ENCODE measurements around the gene PPP1R12A.
"Not testable (repeated sequence)": the region's sequence is repeated elsewhere in the genome, so short reads cannot be mapped to it uniquely, and the experiment has no call there.

Gene PPP1R12A

DNA sequence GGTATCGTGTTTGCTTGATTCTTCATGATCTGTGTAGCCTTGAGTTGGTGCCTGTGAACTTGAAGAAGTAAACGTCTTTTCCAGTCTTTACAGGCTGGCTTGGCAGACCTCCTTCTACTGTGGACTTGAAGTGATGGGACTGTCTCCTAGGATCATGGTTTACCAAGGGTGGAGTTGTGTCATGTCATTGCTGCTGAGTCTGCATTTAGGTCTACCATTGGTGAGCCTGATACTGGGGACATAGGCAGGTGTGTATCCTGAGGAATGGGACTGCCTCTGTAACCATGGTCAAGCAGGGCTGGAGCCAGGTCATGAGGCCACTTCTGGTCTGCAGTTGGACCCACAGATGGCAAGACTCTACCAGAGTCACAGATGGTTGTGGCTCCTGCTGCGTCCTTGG lies 20.7 kb upstream of the PPP1R12A start:
- Histone ChIP-seq H3K36me3 (ENCODE audit: insufficient read depth, low read length) (no peaks in the 10 kb centered on the region), H3K4me1 (ENCODE audit: insufficient read depth, low read length) (no peaks in the 10 kb centered on the region), H3K4me3 (ENCODE audit: low read length) (no peak overlapping the region), H3K27me3 (ENCODE audit: insufficient read depth, low read length) (no peaks in the 10 kb centered on the region), H3K9me3 (ENCODE audit: low read length) (peaks cover 2% of the 10 kb centered on the region), H2AFZ (ENCODE audit: low read depth, low read length) (no peak overlapping the region)

DNA sequence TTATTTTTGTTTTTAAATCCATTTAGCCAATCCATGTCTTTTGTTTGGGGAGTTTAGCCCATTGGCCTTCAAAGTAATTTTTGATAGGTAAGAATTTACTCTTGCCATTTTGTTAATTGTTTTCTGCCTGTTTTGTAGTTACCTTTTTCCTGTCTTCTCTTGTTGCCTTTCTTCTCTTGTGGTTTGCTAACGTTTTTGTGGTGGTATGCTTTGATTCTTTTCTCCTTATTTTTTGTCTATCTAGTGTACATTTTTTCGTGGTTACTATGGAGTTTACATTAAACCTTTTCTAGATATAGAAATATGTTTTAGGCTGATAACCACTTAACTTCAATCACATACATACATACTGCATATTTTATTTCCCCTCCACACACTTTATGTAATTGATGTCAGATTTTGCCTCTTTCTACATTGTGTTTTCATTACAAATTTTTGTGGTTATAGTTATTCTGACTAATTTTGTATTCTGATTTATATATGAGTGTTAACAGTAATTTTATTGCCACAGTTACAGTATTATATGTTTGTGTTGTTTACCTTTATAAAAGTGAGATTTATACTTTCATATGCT lies 19.2 kb upstream of the PPP1R12A start:
- Histone ChIP-seq H3K36me3 (ENCODE audit: insufficient read depth, low read length) (no peaks in the 10 kb centered on the region), H2AFZ (ENCODE audit: low read depth, low read length) (no peak overlapping the region), H3K4me1 (ENCODE audit: insufficient read depth, low read length) (no peaks in the 10 kb centered on the region), H3K4me3 (ENCODE audit: low read length) (no peak overlapping the region), H3K9me3 (ENCODE audit: low read length) (peaks cover 2% of the 10 kb centered on the region), H3K27me3 (ENCODE audit: insufficient read depth, low read length) (no peaks in the 10 kb centered on the region)

GRCh38 chr12:79949098-79949497 lies 14.2 kb upstream of the PPP1R12A start:
- no peak overlapping the region for H3K4me3 ChIP-seq (ENCODE audit: low read length)
- H3K27me3 ChIP-seq (ENCODE audit: insufficient read depth, low read length), result no peaks in the 10 kb centered on the region
- no peak overlapping the region for H2AFZ ChIP-seq (ENCODE audit: low read depth, low read length)
- no peaks in the 10 kb centered on the region for H3K36me3 ChIP-seq (ENCODE audit: insufficient read depth, low read length)
- H3K4me1 ChIP-seq (ENCODE audit: insufficient read depth, low read length), result no peaks in the 10 kb centered on the region
- no peaks in the 10 kb centered on the region for H3K9me3 ChIP-seq (ENCODE audit: low read length)

DNA sequence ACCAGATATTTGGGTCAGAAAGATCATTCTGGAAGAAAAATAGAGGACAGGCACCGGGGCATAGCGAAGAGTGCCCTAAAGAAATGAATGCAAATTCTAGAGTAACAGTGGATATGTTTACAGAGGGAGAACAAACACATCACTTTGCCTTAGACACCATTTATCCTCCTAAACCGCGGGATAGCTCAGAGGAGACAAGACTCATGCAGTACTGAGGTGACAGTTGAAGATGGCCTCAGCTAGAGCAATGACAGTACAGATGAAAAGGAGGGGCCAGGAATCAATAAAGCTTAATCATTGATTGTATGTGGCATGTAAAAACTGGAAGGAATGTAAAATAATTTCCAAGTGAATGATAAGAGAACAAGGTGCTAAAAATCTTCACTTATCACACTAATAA lies 10.5 kb upstream of the PPP1R12A start:
- Histone ChIP-seq H3K4me3 (ENCODE audit: low read length) (no peak overlapping the region), H2AFZ (ENCODE audit: low read depth, low read length) (no peak overlapping the region), H3K4me1 (ENCODE audit: insufficient read depth, low read length) (no peaks in the 10 kb centered on the region)

DNA sequence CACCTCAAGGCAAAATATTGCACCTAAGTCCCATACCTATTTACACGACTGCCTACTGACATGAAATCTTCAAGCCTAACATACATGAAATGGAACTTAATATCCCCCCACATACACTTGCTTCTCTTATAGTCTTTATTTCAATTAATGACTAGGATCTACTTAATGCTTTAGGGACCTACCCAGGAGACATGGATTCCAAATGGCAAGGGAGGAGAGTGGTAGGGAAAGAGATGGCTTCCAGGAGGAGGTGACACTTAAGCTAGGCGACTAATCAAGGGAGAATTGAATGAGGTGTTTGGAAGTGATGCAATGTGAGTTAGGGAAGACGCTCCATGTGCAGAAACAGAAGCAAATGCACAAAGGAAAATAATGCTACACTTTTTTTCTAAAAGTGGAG lies 9.7 kb upstream of the PPP1R12A start:
- Histone ChIP-seq H3K4me3 (ENCODE audit: low read length) (no peak overlapping the region), H3K9me3 (ENCODE audit: low read length) (no peaks in the 10 kb centered on the region), H3K36me3 (ENCODE audit: insufficient read depth, low read length) (no peaks in the 10 kb centered on the region), H3K4me1 (ENCODE audit: insufficient read depth, low read length) (no peaks in the 10 kb centered on the region), H2AFZ (ENCODE audit: low read depth, low read length) (no peak overlapping the region), H3K27me3 (ENCODE audit: insufficient read depth, low read length) (no peaks in the 10 kb centered on the region)

More for the DNA sequence above, 10.5 kb upstream of the PPP1R12A start:
- Histone ChIP-seq H3K27me3 (ENCODE audit: insufficient read depth, low read length) (no peaks in the 10 kb centered on the region), H3K36me3 (ENCODE audit: insufficient read depth, low read length) (no peaks in the 10 kb centered on the region), H3K9me3 (ENCODE audit: low read length) (no peaks in the 10 kb centered on the region)

DNA sequence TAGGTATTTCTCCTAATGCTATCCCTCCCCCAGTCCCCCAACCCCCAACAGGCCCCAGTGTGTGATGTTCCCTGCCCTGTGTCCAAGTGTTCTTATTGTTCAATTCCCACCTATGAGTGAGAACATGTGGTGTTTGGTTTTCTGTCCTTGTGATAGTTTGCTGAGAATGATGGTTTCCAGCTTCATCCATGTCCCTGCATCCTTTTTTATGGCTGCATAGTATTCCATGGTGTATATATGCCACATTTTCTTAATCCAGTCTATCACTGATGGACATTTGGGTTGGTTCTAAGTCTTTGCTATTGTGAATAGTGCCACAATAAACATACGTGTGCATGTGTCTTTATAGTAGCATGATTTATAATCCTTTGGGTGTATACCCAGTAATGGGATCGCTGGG lies 7.9 kb upstream of the PPP1R12A start:
- not testable (repeated sequence) for H3K9me3 ChIP-seq (ENCODE audit: low read length)

GRCh38 chr12:79939728-79940310 lies 4.9 kb upstream of the PPP1R12A start:
- Histone ChIP-seq H2AFZ (ENCODE audit: low read depth, low read length) (no peak overlapping the region), H3K4me3 (ENCODE audit: low read length) (no peak overlapping the region), H3K36me3 (ENCODE audit: insufficient read depth, low read length) (no peaks in the 10 kb centered on the region), H3K27me3 (ENCODE audit: insufficient read depth, low read length) (no peaks in the 10 kb centered on the region), H3K9me3 (ENCODE audit: low read length) (no peaks in the 10 kb centered on the region), H3K4me1 (ENCODE audit: insufficient read depth, low read length) (peaks cover 9% of the 10 kb centered on the region)

More for the DNA sequence above, 7.9 kb upstream of the PPP1R12A start:
- not testable (repeated sequence) for H3K4me1 ChIP-seq (ENCODE audit: insufficient read depth, low read length); H2AFZ ChIP-seq (ENCODE audit: low read depth, low read length); H3K4me3 ChIP-seq (ENCODE audit: low read length); H3K27me3 ChIP-seq (ENCODE audit: insufficient read depth, low read length); H3K36me3 ChIP-seq (ENCODE audit: insufficient read depth, low read length)

GRCh38 chr12:79938843-79939242 lies 3.9 kb upstream of the PPP1R12A start:
- peaks cover 9% of the 10 kb centered on the region for H3K4me1 ChIP-seq (ENCODE audit: insufficient read depth, low read length)
- no peaks in the 10 kb centered on the region for H3K27me3 ChIP-seq (ENCODE audit: insufficient read depth, low read length)
- no peaks in the 10 kb centered on the region for H3K36me3 ChIP-seq (ENCODE audit: insufficient read depth, low read length)
- no peak overlapping the region for H3K4me3 ChIP-seq (ENCODE audit: low read length)
- no peak overlapping the region for H2AFZ ChIP-seq (ENCODE audit: low read depth, low read length)
- H3K9me3 ChIP-seq (ENCODE audit: low read length), result no peaks in the 10 kb centered on the region

DNA sequence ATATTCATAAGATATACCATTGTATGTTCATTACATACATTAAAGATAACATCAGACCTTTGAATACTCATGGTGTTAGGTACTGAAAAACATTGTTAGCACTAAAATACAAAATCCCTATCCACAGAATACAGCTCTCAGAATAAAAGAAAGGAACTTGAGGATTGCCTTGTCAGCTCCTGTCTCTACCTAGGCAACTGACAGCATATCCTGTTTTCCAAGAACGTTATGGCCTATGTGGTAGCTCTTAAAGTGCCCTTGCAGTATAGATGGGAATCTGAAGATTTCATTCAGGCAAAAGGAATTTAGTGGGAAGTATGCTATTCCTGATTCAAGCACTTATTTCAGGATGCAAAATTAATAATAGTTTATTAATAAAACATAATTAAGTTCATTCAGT lies 1.8 kb upstream of the PPP1R12A start:
- Histone ChIP-seq H3K4me1 (ENCODE audit: insufficient read depth, low read length) (peaks cover 28% of the 10 kb centered on the region), H3K27me3 (ENCODE audit: insufficient read depth, low read length) (no peaks in the 10 kb centered on the region), H2AFZ (ENCODE audit: low read depth, low read length) (no peak overlapping the region), H3K4me3 (ENCODE audit: low read length) (peak overlapping the region; percentile 11), H3K36me3 (ENCODE audit: insufficient read depth, low read length) (no peaks in the 10 kb centered on the region), H3K9me3 (ENCODE audit: low read length) (no peaks in the 10 kb centered on the region)

- no peaks in the 10 kb centered on the region for H3K36me3 ChIP-seq (ENCODE audit: insufficient read depth, low read length)
- no peaks in the 10 kb centered on the region for H3K27me3 ChIP-seq (ENCODE audit: insufficient read depth, low read length)
- peaks cover 33% of the 10 kb centered on the region for H3K4me1 ChIP-seq (ENCODE audit: insufficient read depth, low read length)
- H2AFZ ChIP-seq (ENCODE audit: low read depth, low read length), result peak overlapping the region; percentile 66
- peak overlapping the region; percentile 97 for H3K4me3 ChIP-seq (ENCODE audit: low read length)
- H3K9me3 ChIP-seq (ENCODE audit: low read length), result no peaks in the 10 kb centered on the region
Observed at GRCh38 chr12:79935624-79936345, 888 bp upstream of the PPP1R12A start.

- H3K27me3 ChIP-seq (ENCODE audit: insufficient read depth, low read length), result no peaks in the 10 kb centered on the region
- H3K4me1 ChIP-seq (ENCODE audit: insufficient read depth, low read length), result peaks cover 33% of the 10 kb centered on the region
- H2AFZ ChIP-seq (ENCODE audit: low read depth, low read length), result peak overlapping the region; percentile 70
- H3K36me3 ChIP-seq (ENCODE audit: insufficient read depth, low read length), result no peaks in the 10 kb centered on the region
- peak overlapping the region; percentile 97 for H3K4me3 ChIP-seq (ENCODE audit: low read length)
- H3K9me3 ChIP-seq (ENCODE audit: low read length), result no peaks in the 10 kb centered on the region
Observed at GRCh38 chr12:79934281-79935020, 446 bp downstream of the PPP1R12A start.

DNA sequence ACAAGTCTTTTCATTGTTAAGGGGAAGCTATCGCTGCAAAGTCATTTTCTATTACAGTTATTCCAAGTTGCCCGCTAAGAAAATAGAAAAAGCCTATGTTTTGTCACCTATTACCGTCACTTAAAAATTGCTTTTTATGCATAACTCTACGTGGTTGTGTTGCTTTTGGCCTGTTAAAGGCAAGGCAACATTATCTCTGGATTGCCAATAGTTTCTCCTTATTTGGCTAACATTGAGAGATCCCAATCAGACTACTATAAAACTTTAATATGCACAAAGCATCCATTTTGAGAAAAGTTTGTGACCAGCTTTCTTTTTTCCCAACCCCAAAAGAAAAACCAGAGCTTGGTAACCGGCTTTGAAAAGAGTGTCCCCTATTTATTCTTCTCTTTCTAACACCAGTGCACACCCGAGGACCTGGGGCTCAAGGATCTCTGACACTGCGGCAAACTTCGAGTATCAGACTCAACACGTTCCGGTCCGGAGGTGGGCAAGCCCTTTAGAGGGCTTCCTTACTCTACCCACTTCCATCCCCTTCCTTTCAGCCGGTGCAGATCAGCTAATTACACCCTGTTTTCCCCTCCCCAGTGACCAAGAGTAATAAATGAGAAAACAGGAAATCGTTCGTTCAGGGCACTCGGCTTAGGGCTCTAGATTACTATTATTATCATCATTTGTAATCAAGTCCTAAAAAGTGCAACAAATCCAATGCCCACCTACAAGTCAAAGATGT lies 1.2 kb downstream of the PPP1R12A start:
- Histone ChIP-seq H2AFZ (ENCODE audit: low read depth, low read length) (no peak overlapping the region), H3K9me3 (ENCODE audit: low read length) (no peaks in the 10 kb centered on the region), H3K4me1 (ENCODE audit: insufficient read depth, low read length) (peaks cover 33% of the 10 kb centered on the region), H3K36me3 (ENCODE audit: insufficient read depth, low read length) (no peaks in the 10 kb centered on the region), H3K27me3 (ENCODE audit: insufficient read depth, low read length) (no peaks in the 10 kb centered on the region), H3K4me3 (ENCODE audit: low read length) (peak overlapping the region; percentile 97)

Measured in neuron (in vitro differentiated cells).